GM10266 (cell line): ENCODE measurements around the gene ZNF350.
A peak's percentile ranks its signal among the peaks of the same experiment; 100 is the strongest.
"Not testable (repeated sequence)": the region's sequence is repeated elsewhere in the genome, so short reads cannot be mapped to it uniquely, and the experiment has no call there.

Experiments
- DNase-seq: peaks from one replicate; pipeline ENCODE4 v3.0.0; 2012; ENCODE audit errors: extremely low spot score
- TF ChIP-seq, protein P1 (sequence below): IDR thresholded peaks from 2 replicates; pipeline ENCODE4 v1.5.1; 2012; ENCODE audit warnings: mild to moderate bottlenecking, low read depth; ENCODE audit not compliant: control insufficient read depth, insufficient read depth; ENCODE audit errors: missing control alignments

The ZNF350 gene

DNA sequence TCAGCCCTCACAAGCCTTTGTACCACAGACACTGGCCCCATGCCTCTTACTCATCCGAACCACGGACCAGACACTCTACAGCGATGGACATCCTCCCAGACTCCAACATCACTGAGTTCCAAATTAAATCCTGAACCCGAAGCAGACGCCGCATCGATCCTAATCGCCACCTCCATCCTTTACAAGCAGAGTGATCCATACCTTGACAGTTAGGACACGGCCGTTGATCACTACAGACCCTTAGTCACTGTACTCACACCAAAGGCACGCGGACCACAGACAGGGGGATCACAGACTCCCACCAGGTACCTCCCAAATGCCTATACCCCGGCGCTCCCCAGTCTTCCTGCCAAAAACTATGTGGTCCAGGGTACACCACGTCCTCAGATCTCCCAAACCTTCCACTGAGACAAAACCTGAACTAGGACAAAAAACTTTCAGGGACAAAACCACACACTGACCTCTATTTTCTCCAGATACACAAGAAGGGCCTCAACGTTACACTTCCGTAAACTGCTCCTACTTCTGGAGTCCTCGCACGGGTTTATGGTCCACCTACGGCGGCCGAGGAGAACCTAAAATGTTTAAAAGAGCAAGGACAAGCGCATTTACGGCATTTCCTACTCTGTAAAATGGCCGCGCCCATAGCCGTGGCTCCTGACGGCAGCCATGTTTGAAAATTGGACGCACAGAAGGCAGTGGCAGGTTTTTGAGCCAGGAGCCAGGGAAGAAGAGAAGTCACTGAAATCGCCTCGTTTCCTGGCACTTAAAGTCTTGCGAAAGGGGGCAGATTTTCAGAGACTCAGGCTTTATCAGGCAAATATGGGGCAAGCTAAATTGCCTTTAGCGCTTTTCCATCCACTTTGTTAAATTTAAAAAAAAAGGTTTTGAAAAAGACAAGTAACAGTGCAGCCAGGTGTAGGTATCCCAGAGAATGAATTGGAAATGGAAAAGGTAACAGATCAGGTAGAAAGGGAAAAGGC is at the start of gene ZNF350:
TSS of gene ZNF350 (minus strand) at position 532 of the 983 bp plus-strand sequence. CDS start 12,480 bp downstream, outside the sequence.
- TF ChIP-seq, protein P1, sequence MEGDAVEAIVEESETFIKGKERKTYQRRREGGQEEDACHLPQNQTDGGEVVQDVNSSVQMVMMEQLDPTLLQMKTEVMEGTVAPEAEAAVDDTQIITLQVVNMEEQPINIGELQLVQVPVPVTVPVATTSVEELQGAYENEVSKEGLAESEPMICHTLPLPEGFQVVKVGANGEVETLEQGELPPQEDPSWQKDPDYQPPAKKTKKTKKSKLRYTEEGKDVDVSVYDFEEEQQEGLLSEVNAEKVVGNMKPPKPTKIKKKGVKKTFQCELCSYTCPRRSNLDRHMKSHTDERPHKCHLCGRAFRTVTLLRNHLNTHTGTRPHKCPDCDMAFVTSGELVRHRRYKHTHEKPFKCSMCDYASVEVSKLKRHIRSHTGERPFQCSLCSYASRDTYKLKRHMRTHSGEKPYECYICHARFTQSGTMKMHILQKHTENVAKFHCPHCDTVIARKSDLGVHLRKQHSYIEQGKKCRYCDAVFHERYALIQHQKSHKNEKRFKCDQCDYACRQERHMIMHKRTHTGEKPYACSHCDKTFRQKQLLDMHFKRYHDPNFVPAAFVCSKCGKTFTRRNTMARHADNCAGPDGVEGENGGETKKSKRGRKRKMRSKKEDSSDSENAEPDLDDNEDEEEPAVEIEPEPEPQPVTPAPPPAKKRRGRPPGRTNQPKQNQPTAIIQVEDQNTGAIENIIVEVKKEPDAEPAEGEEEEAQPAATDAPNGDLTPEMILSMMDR: no peak

DNA sequence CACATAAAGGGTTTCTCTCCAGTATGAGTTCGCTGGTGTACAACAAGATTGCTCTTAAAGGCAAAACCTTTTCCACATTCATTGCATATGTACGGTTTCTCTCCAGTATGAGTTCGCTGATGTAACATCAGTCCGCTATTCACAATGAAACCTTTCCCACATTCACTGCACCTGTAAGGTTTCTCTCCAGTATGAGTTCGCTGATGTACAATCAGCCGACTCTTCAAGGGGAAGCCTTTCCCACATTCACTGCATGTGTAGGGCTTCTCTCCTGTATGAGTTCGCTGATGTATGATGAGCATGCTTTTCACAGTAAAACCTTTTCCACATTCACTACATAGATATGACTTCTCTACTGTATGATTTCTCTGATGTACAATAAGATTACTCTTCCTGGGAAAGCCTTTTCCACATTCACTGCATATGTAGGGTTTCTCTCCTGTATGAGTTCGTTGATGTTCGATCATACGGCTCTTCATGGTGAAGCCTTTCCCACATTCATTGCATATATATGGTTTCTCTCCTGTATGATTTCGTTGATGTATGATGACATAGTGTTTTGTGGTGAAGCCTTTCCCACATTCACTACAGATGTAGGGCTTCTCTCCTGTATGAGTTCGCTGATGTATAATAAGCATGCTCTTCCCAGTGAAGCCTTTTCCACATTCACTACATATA is 47.5 kb upstream of the ZNF350 start:
- TF ChIP-seq, protein P1: no peak
- DNase-seq: no peak

More for the DNA sequence above, at the start of gene ZNF350:
- peak; percentile 70 for DNase-seq

DNA sequence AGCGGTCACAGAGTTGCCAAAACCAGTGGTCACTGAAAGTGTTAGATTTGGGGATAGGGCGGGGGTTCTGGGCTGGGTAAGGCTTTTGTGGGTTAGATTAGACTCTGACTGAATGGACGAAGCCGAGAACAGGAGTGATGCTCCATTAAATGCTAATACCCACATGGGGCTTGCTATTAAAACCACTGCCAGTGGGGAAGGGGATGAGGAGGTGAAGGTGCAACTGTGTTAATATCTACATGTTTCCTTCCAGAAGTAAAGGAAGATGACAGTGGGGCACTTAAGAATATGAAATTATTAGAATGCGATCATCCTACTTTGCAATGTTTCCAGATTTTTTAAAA is 42.1 kb upstream of the ZNF350 start:
- DNase-seq: peak; percentile 23
- TF ChIP-seq, protein P1: no peak

DNA sequence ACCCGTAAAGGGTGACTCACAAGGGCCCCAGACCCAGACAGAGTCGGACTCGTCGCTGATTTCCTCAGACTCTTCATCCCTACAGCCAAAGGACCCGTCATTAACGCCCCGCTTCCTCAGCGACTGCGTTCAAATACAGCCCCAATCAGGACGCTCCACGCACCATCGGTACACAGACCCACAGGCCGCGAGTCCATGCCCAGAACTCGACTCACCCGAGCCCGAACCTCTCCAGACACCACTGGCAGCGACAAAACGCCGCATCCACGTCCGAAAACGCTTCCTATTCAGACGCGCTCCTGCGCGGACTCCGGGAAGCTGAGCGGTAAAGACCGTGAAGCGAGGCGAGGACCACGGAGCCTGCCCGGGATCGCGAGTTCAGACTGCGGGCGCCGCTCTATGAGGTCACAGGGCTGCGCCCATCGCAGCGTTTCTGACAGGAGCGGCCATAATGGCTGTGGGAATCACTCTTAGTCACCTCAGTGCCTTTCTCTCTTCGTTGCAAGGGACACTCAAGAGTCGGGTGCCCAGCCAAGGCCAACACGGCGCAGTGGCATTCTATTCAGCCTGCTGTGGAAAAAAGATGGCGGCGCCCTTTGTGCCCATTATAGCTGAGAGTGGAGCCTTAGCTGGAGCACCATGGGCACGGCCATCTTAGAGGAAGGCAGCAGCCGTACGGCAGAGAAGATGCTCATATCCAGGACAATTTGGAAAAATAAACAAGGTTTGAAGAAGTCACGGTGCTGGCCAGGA is 41.6 kb upstream of the ZNF350 start, which contains the start of gene ZNF614:
TSS of gene ZNF614 (minus strand) at position 353 of the 753 bp plus-strand sequence. CDS start 2,634 bp downstream, outside the sequence.
- TF ChIP-seq, protein P1: no peak
- peak; percentile 86 for DNase-seq

DNA sequence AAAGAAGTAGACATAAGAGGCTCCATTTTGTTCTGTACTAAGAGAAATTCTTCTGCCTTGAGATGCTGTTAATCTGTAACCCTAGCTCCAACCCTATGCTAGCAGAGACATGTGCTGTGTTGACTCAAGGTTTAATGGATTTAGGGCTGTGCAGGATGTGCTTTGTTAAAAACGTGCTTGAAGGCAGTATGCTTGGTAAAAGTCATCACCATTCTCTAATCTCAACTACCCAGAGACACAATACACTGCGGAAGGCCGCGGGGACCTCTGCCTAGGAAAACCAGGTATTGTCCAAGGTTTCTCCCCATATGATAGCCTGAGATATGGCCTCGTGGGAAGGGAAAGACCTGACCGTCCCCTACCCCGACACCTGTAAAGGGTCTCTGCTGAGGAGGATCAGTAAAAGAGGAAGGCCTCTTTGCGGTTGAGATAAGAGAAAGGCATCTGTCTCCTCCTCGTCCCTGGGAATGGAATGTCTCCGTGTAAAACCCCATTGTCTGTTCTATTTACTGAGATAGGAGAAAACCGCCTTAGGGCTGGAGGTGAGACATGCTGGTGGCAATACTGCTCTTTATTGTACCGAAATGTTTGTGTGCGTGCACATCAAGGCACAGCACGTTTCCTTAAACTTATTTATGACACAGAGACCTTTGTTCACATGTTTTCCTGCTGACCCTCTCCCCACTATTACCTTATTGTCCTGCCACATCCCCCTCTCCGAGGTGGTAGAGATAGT is 39.8 kb upstream of the ZNF350 start:
- not testable (repeated sequence) for DNase-seq

DNA sequence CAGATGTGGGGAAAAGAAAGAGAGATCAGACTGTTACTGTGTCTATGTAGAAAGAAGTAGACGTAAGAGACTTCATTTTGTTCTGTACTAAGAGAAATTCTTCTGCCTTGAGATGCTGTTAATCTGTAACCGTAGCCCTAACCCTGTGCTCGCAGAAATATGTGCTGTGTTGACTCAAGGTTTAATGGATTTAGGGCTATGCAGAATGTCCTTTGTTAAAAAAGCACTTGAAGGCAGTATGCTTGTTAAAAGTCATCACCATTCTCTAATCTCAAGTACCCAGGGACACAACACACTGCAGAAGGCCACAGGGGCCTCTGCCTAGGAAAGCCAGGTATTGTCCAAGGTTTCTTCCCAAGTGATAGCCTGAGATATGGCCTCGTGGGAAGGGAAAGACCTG is 37.8 kb upstream of the ZNF350 start:
- not testable (repeated sequence) for DNase-seq

DNA sequence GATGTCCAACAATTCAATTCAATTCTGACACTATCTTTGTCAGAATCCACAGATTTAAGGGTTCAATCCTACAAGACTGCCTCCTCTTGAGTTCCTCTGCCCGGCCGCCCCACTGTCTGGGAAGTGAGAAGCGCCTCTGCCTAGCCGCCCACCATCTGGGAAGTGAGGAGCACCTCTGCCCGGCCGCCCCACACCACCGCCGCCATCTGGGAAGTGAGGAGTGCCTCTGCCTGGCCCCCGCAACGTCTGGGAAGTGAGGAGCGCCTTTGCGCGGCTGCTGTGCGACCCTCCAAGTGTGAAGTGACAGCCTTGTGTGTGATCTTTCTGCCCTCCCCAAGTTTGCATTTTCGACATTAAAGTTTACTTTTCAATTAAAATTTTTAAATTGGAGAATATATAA is 35.6 kb upstream of the ZNF350 start:
- TF ChIP-seq, protein P1: no peak
- DNase-seq: no peak
